A549 (cell line): ENCODE measurements around the gene CDC42SE2.

Source experiments
- CEBPB ChIP-seq, 2 experiments: fragments of >200 bp in 1 of 2; sonication (Bioruptor Twin) in 1 of 2; formaldehyde crosslinking in 1 of 2; IDR thresholded peaks; 2 replicates each; pipeline ENCODE4 v1.6.1; 2012 to 2016
- CHD4 ChIP-seq: fragments of 200-600 bp; sonication (generic); IDR thresholded peaks from 2 replicates; pipeline ENCODE4 v1.6.1; 2016; ENCODE audit warnings: antibody characterized with exemption, mild to moderate bottlenecking, borderline replicate concordance
- CTCF ChIP-seq: fragments of >200 bp; sonication (Bioruptor Twin); formaldehyde crosslinking; IDR thresholded peaks from 3 replicates; pipeline ENCODE4 v1.5.1; 2016
- JUN ChIP-seq, 2 experiments: fragments of >200 bp; sonication (Bioruptor Twin); formaldehyde crosslinking; IDR thresholded peaks; 2 replicates in 1 of 2; 3 replicates in 1 of 2; pipeline ENCODE4 v1.6.1; 2016 to 2017
- MAX ChIP-seq: IDR thresholded peaks from 2 replicates; pipeline ENCODE4 v1.6.1; 2012
- MYC ChIP-seq: IDR thresholded peaks from 2 replicates; pipeline ENCODE4 v1.6.1; 2012; ENCODE audit warnings: mild to moderate bottlenecking, inconsistent platforms, low read length, improper control_type of control experiment, borderline replicate concordance
- NPAS2 ChIP-seq: fragments of 250-450 bp; sonication (Bioruptor Pico); IDR thresholded peaks from 2 replicates; pipeline ENCODE4 v1.8.0; 2022; ENCODE audit warnings: mild to moderate bottlenecking, moderate library complexity, borderline replicate concordance
- RCOR1 ChIP-seq: fragments of 150-350 bp; IDR thresholded peaks from 2 replicates; pipeline ENCODE4 v1.6.1; 2014; ENCODE audit warnings: antibody characterized with exemption, low read length, low read depth
- REST ChIP-seq: fragments of 200-600 bp; sonication (generic); IDR thresholded peaks from 2 replicates; pipeline ENCODE4 v1.6.1; 2016; ENCODE audit warnings: antibody characterized with exemption, mild to moderate bottlenecking, moderate library complexity
- RNF2 ChIP-seq: fragments of 200-600 bp; sonication (generic); IDR thresholded peaks from 2 replicates; pipeline ENCODE4 v1.6.1; 2016; ENCODE audit warnings: low read depth, mild to moderate bottlenecking, antibody characterized with exemption, moderate library complexity, borderline replicate concordance

DNA sequence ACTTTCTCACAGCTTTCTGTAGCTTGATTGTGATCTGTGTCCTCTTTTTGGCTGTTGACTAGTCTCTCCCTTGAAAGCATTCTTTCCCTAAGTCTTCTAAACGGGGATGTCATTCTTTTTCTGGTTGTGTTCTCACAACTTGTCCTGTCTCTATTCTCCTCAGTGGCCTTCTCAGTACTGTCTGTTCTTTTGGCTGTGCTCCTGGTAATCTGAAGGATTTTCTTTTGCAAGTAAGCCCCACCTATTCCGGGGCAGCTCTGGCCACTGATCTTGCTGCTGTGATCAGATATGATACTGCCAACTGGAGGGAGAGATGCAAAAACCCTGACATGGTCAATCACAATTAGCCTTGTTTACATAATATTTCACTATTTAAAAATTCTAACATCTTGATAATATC lies 172.2 kb downstream of the CDC42SE2 start:
- no peak for TF ChIP-seq CTCF
- TF ChIP-seq RCOR1: no peak
- TF ChIP-seq JUN (IDR thresholded peaks at IDR 0.05): no peak
- no peak for TF ChIP-seq REST
- TF ChIP-seq CEBPB (IDR thresholded peaks at IDR 0.05): no peak
- TF ChIP-seq RNF2: no peak
- no peak for TF ChIP-seq NPAS2 (CRISPR knock-in tag)
- TF ChIP-seq CHD4: no peak
- TF ChIP-seq MAX: no peak
- no peak for TF ChIP-seq MYC
